Measurements from ENCODE around the gene TASOR. TPM values are rescaled to one million over a fixed set of nuclear protein-coding genes. Genes with fewer than 3 reads are reported as not detected.
A peak's percentile ranks its signal among the peaks of the same experiment; 100 is the strongest.
"Not testable (repeated sequence)": the region's sequence is repeated elsewhere in the genome, so short reads cannot be mapped to it uniquely, and the experiment has no call there.

TASOR gene, protein sequence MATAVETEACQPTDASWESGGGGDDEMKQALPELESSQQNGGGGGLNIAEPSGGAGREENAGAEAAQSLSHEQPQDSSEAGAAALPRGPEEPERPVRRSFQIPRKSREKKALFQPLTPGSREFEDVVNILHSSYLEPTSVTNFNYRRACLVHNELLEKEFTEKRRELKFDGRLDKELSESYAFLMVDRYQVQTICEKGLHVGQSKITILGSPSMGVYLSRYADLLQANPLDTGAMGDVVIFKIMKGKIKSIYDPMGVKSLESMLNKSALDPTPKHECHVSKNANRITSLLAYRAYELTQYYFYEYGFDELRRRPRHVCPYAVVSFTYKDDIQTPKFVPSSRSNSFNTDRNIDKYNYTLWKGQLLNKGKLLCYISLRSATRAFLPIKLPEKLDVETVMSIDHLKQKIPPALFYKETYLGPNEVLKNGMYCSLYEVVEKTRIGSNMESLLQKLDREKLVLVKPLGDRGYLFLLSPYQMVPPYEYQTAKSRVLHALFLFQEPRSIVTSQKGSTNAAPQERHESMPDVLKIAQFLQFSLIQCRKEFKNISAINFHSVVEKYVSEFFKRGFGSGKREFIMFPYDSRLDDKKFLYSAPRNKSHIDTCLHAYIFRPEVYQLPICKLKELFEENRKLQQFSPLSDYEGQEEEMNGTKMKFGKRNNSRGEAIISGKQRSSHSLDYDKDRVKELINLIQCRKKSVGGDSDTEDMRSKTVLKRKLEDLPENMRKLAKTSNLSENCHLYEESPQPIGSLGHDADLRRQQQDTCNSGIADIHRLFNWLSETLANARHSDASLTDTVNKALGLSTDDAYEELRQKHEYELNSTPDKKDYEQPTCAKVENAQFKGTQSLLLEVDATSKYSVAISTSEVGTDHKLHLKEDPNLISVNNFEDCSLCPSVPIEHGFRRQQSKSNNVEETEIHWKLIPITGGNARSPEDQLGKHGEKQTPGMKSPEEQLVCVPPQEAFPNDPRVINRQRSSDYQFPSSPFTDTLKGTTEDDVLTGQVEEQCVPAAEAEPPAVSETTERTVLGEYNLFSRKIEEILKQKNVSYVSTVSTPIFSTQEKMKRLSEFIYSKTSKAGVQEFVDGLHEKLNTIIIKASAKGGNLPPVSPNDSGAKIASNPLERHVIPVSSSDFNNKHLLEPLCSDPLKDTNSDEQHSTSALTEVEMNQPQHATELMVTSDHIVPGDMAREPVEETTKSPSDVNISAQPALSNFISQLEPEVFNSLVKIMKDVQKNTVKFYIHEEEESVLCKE (N-terminal part only)
- 37.0 and 83.3 TPM in 2 replicates for total RNA-seq (2014; rRNA removed; shearing (Covaris generic))

DNA sequence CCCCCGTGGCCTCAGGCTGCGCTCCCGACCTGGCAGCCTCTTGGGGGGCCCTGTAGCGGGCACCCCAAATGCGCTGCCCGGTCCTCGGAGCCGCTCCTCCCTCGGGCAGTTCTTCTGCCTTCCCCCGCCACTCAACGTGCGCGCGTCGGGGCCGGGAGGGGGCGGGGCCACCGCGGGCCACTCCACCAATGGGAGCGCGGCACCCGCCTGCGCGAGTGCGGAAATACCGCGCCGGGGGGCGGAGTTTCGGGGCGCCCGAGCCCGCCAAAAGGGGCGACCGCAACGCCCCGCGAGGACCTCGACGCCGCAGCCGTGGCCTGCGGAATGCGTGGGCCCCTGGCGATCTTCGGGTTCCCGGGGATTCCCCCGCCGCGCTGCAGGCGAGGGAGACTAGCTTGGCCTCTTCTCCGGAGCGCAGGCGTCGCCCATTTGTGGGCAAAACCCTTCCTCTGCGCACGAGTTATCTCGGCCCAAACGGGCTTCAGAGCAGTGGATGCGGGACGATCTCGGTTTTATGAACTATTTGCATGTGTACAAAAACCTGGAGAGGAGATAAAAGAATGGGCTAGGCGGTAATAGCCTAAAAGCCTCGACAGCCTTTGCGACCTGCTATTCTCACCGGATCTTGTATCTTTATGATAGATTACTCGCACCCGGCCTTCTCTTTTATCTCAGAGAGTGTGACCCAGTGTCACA, at the start of gene TASOR:
Gene TASOR, minus strand, starts transcription at position 144 of the 696 bp plus-strand sequence. CDS start 259 bp downstream, outside the sequence.
- in situ Hi-C loops (cut with HindIII; ENCODE audit: low sequenced_read_pairs) = no loop called here
- peak; percentile 68 for DNase-seq (ENCODE audit: low spot score)

DNA sequence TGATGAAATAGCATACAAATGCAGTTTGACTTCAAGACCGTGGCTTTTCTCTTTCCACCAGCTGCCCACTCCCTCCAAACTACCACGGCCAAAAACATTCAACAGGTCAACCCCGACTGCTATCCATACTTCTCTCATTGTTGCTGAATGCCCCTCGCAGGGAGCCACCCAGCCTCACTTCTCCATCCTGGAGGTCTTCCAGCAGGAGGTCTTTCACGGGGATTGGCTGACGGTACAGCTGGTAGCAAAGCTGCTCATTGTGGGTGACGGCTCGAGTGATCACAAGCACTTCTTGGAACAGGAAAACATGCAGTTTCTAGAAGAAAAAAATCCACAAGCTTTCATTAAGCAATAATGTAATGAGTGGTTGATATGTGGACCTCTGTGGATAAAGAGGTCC, 49.0 kb upstream of the TASOR start:
- in situ Hi-C loops (cut with HindIII; ENCODE audit: low sequenced_read_pairs) = no loop called here
- DNase-seq (ENCODE audit: low spot score) = no peak

DNA sequence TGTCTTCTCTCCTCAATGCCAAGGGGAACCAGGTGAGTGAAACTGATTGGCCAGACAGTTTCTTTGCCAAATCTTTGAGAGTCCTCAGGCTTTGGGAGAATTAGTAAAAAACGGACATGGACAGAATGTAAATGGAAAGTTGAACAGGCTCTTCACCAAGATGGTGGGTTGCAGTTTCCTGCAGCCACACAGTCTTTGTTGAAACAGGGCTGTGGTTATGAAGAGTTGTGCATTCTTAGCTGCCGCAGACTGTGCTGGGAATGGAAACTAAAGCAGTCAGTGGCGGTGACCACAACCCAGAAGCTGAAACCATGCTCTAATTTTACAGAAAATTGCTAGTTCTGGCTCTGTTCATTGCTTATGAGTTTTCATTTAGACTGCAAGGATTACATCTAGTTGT, 42.1 kb upstream of the TASOR start:
- DNase-seq (ENCODE audit: low spot score) = no peak
- in situ Hi-C loops (cut with HindIII; ENCODE audit: low sequenced_read_pairs) = no loop called here

DNA sequence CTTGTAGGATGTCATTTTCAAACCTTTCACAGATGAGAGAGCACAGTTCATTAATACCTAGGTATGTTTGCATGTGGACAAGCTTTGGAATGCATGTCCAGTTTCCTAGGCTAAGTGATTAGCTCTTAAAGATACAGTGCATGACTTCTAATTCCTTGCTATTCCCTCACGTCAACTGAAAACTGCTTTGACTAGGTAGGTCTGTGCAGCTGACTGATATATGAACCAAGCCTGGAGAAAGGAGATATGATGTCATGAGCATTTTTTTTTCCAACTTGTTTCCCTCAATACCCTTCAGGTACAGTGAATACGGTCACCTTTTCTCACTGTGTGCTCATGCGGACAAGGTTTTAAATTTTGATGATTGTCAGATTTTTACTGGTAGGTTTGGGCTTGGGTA, 41.6 kb upstream of the TASOR start:
- in situ Hi-C loops (cut with HindIII; ENCODE audit: low sequenced_read_pairs) = no loop called here
- DNase-seq (ENCODE audit: low spot score) = no peak

DNA sequence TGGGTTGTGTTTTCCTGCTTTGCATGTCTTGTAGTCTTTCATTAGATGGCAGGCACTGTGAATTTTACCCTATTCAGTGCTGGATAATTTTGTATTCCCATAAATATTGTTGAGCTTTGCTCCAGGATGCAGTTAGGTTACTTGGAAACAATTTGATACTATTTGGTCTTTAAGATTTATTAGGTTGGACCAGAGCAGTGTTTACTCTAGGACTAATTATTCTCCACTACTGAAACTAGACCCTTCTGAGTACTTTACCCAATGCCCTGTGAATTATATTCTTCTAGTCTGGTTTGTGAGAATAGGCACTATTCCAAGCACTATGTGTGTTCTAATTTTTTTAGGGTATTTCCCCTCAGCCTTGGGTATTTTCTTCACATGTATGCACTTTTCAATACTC, 37.8 kb upstream of the TASOR start:
- in situ Hi-C loops (cut with HindIII; ENCODE audit: low sequenced_read_pairs) = no loop called here
- DNase-seq (ENCODE audit: low spot score) = no peak

DNA sequence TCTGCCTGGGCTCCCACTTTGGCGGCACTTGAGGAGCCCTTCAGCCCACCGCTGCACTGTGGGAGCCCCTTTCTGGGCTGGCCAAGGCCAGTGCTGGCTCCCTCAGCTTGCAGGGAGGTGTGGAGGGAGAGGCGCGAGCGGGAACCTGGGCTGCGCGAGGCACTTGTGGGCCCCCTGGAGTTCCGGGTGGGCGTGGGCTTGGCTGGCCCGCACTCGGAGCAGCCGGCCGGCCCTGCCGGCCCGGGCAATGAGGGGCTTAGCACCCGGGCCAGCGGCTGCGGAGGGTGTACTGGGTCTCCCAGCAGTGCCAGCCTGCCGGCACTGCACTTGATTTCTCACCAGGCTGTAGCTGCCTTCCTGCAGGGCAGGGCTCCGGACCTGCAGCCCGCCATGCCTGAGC, 35.7 kb upstream of the TASOR start:
- DNase-seq (ENCODE audit: low spot score); in situ Hi-C loops (cut with HindIII; ENCODE audit: low sequenced_read_pairs): not testable (repeated sequence)

DNA sequence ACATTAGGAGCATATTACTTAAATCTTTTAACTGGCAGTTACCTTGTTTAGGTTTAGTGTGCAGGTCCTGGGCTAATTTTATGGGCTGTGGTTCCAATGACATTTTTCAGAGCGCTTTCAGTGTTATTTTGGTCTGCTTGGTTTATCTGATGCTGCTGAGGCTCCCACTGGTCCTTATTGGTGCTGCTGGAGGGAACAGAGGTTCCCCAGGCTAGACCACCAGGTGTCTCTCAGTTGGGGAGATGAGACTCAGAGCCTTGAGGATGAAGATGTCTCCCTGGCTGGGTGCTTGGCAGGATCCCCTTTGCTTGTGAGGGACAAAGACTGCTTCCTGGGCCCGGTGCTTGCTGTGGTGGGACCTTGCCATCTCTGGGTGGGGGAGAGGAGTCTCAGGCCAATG, 28.3 kb upstream of the TASOR start:
- DNase-seq (ENCODE audit: low spot score) = no peak
- in situ Hi-C loops (cut with HindIII; ENCODE audit: low sequenced_read_pairs) = no loop called here

DNA sequence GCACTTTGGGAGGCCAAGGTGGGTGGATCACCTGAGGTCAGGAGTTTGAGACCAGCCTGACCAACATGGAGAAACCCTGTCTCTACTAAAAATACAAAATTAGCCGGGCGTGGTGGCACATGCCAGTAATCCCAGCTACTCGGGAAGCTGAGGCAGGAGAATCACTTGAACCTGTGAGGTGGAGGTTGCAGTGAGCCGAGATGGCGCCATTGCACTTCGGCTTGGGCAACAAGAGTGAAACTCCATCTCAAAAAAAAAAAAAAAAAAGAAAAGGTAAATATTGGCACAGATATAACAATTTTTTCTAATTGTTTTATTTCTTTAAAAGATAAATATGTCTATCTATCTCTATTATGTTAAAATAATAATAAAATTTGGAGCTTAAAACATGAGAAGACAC, 24.3 kb upstream of the TASOR start:
- in situ Hi-C loops (cut with HindIII; ENCODE audit: low sequenced_read_pairs); DNase-seq (ENCODE audit: low spot score): not testable (repeated sequence)

DNA sequence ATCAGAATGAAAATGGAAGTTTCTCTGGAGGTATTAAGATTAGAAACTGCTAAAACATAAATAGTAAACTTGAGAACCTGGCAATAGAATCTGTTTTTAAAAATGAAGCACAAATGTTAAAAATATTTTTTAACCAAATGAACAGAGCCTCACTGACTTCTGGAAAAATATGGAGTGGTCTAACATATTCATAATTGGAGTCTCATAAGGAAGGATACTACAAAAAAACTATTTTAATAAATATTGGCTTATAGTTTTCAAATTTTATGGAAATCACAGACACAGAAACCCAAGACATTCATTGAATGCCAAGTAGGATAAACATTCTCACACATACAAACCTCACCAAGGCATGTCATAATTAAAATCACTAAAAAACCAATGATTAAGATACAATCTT, 23.6 kb upstream of the TASOR start:
- in situ Hi-C loops (cut with HindIII; ENCODE audit: low sequenced_read_pairs) = no loop called here
- no peak for DNase-seq (ENCODE audit: low spot score)

DNA sequence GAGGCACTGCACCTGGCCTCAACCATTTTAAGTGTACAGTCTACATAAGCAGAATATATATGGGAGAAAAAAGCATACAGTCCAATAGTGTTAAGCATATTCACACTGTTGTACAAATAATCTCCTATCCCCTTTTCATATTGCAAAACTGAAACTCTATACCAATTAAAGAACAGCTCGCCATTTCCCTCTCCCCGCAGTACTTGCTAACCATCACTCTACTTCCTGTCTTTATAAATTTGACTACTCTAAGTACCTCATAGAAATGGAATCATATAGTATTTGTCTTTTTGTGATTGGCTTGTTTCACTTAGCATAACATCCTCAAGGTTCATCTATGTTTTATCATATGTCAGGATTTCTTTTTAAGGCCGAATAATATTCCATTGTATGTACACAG, 21.6 kb upstream of the TASOR start:
- DNase-seq (ENCODE audit: low spot score) = no peak
- in situ Hi-C loops (cut with HindIII; ENCODE audit: low sequenced_read_pairs) = no loop called here

DNA sequence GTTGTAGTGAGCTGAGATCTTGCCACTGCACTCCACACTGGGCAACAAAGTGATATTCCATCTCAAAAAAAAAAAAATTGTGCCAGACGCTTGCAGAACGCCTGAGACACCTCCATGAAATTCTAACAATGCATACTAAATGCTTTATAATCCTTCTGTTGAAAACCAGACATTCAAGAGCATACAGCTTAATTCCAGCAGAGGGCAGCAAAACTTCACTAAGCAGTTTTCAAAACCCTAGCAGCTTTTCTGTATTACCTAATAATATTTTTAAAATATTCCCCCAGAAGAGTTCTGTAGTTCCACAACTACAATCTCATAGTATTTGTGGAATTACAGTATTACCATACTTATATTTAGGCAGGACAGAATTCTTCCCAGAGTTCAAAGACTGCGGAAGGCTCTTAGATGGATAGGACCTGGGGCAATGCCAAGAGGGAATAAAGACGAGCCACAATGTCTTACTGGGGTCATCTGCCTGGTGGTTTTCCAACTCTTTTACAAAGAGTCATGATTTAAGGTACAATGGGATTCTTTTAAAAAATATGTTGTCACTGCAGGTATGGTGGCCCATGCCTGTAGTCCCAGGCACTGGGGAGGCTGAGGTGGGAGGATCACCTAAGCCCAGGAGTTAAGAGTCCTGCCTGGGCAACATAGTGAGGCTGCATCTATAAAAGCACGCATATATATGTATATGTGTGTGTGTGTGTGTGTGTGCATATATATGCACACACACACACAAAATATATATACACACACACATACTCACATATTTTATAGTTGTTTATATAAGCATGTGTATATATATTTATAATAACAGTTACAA, 19.6 kb upstream of the TASOR start:
- DNase-seq (ENCODE audit: low spot score) = peak; percentile 89
- in situ Hi-C loops (cut with HindIII; ENCODE audit: low sequenced_read_pairs) = no loop called here

DNA sequence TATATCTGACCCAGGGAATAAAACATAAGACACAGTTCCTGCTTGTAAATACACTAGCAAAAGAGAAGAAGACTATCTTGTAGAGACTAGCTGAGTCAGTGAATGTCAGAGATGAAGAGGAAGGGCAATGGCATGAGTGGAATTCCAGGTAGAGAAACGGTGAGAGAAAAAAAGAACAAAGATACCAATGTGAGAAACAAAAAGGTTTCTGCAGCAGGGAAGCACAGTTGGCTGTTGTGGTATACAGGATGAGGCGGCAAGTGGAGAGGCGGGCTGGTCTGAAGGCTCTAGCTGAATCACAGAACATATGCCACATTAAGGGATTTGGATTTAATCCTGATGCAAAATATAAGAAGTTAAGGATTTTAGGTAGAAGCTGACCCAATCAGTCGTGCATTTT, 17.1 kb upstream of the TASOR start:
- in situ Hi-C loops (cut with HindIII; ENCODE audit: low sequenced_read_pairs) = no loop called here
- DNase-seq (ENCODE audit: low spot score) = no peak

DNA sequence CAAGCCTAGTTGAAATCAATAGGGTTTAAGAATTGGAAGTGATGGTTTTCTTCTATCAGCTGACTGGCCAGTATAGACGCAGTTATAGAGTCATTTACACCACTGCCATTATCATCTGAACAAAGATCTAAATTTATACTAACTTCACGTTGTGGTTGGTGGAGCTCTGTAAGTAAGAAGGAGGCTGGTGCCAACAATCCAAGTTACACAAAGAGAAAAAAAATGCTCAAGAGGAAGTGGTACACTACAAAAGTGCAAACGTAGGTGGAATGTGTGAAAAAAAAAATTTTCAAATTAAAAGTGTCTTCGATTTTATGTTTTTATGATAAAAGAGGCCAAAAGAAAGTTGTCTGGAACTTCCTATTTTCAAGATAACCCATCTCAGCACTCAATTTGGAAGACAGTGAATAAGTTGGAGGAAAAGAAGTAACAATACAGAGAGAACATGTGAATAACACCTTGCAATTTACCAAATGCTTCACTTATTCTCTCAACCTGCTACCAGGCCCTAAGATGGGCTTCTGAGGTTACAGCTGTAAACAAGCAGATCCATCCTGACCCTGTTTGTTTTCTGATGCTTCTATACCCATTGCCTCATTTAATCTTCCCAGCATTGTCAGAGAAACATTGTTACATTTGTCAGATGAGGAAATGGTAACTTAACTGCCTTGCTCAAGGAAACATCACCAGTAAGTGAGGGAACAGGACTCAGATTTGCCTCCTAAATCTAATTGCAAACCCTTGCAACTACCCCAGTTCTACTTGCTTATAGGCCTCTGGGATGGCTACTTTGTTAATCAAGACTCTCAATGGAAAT, 12.0 kb upstream of the TASOR start:
- in situ Hi-C loops (cut with HindIII; ENCODE audit: low sequenced_read_pairs) = no loop called here
- DNase-seq (ENCODE audit: low spot score) = no peak

DNA sequence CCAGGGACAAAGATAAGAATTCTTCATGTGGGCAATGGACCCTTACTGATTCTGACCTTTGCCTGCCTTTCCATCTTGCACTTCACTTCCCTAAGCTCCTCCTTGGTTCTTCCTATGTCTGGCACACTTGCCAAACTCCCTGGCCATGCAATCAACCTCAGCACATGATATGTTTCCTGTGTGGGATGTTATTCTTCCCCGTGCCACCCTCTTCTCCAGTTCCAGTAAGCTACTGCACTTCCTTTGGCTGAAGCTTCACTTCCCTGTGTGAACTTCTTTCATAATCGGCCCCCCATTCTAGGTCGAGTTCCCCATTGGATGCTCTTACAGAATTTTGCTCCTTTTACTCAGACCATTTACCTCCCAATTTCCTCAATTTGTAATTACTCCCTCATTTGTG, 10.7 kb upstream of the TASOR start:
- in situ Hi-C loops (cut with HindIII; ENCODE audit: low sequenced_read_pairs) = no loop called here
- no peak for DNase-seq (ENCODE audit: low spot score)

DNA sequence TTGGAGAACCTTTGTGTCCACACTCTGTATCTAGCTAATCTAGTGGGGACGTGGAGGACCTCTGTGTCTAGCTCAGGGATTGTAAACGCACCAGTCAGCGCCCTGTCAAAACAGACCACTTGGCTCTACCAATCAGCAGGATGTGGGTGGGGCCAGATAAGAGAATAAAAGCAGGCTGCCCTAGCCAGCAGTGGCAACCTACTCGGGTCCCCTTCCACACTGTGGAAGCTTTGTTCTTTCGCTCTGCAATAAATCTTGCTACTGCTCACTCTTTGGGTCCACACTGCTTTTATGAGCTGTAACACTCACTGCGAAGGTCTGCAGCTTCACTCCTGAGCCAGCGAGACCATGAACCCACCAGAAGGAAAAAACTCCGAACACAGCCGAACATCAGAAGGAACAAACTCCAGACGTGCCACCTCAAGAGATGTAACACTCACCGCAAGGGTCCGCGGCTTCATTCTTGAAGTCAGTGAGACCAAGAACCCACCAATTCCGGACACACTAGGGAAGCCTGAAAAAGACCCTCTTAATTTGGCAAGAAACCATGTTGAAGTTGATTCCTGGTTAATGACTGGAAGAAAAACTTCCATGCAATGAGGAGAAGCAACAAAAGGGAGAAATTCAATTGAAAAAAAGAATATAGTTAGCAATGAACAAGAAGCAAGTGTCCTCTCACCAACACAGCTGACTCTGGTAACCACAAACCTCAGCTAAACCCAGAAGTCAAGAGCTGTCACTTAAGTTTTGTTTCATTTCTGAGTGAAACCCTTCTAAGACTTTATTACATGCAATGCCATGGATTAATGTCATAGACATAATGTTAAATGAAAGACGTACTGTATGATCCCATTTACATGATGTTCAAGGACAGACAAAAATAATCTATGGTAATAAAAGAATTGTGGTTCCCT, 9.7 kb upstream of the TASOR start:
- in situ Hi-C loops (cut with HindIII; ENCODE audit: low sequenced_read_pairs) = not testable (repeated sequence)

DNA sequence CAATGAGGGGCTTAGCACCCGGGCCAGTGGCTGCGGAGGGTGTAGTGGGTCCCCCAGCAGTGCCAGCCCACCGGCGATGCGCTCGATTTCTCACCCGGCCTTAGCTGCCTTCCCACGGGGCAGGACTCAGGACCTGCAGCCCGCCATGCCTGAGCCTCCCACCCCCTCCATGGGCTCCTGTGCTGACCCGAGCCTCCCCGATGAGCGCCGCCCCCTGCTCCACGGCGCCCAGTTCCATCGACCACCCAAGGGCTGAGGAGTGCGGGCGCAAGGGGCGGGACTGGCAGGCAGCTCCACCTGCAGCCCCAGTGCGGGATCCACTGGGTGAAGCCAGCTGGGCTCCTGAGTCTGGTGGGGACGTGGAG, 8.9 kb upstream of the TASOR start:
- in situ Hi-C loops (cut with HindIII; ENCODE audit: low sequenced_read_pairs); DNase-seq (ENCODE audit: low spot score): not testable (repeated sequence)

More for the DNA sequence above, 9.7 kb upstream of the TASOR start:
- DNase-seq (ENCODE audit: low spot score) = not testable (repeated sequence)

Measured in G401 (cell line).